DOHH2 (cell line): ENCODE measurements around the gene FFAR3.

Experiments used
- CTCF ChIP-seq: fragments of 200-600 bp; sonication (generic); IDR thresholded peaks from one replicate; pipeline ENCODE4 v1.5.1; 2014; ENCODE audit warnings: antibody characterized with exemption, mild to moderate bottlenecking, low read depth, low read length; ENCODE audit not compliant: poor library complexity, severe bottlenecking
- EZH2phosphoT487 ChIP-seq: fragments of 200-600 bp; sonication (generic); IDR thresholded peaks from 2 replicates; pipeline ENCODE4 v1.6.1; 2017; ENCODE audit warnings: borderline replicate concordance, mild to moderate bottlenecking, antibody characterized with exemption, low read length, moderate library complexity, mixed read lengths

GRCh38 chr19:35379992-35380391, 21.7 kb downstream of the FFAR3 start:
- no peak for TF ChIP-seq CTCF
- TF ChIP-seq EZH2phosphoT487 = no peak
